ENCODE results near the gene ZBTB26. TPM values are rescaled to one million over a fixed set of nuclear protein-coding genes. Genes with fewer than 3 reads are reported as not detected.

Gene ZBTB26
- polyA plus RNA-seq, 1 donor from 2014 or later: 8.5 TPM

Small RNA genes within 50 kb of the gene (small RNA-seq; reads per million reads assigned to genes)
- gene RNY1P15: 0 reads per million in 3 experiments
- 646 to 946 (median 670) reads per million in 3 experiments for gene SNORD90

Other genes with a start within 250 kb of the ZBTB26 start
- not detected in 2 replicates for gene OR1L4, start 207.5 kb downstream of the ZBTB26 start, polyA plus RNA-seq
- gene OR1L6, start 189.2 kb downstream of the ZBTB26 start, polyA plus RNA-seq: not detected in 2 replicates
- gene OR5C1, start 142.6 kb downstream of the ZBTB26 start, polyA plus RNA-seq: not detected in 2 replicates
- not detected in 2 replicates for gene OR1K1, start 131.4 kb downstream of the ZBTB26 start, polyA plus RNA-seq
- 35.1 and 44.4 TPM in 2 replicates for gene PDCL, start 102.9 kb downstream of the ZBTB26 start, polyA plus RNA-seq
- gene RC3H2, start 26.2 kb downstream of the ZBTB26 start, polyA plus RNA-seq: 34.8 and 35.3 TPM in 2 replicates
- gene ZBTB6, start 18.2 kb downstream of the ZBTB26 start, polyA plus RNA-seq: 18.8 and 20.1 TPM in 2 replicates
- gene RABGAP1, start 9.5 kb upstream of the ZBTB26 start, polyA plus RNA-seq: 67.8 and 73.1 TPM in 2 replicates
- gene GPR21, start 102.2 kb upstream of the ZBTB26 start, polyA plus RNA-seq: 2.2 and 7.2 TPM in 2 replicates

All from neural cell (in vitro differentiated cells).